ENCODE data around the gene KLHDC3.
"Not testable (repeated sequence)": the region's sequence is repeated elsewhere in the genome, so short reads cannot be mapped to it uniquely, and the experiment has no call there.

KLHDC3 gene

DNA sequence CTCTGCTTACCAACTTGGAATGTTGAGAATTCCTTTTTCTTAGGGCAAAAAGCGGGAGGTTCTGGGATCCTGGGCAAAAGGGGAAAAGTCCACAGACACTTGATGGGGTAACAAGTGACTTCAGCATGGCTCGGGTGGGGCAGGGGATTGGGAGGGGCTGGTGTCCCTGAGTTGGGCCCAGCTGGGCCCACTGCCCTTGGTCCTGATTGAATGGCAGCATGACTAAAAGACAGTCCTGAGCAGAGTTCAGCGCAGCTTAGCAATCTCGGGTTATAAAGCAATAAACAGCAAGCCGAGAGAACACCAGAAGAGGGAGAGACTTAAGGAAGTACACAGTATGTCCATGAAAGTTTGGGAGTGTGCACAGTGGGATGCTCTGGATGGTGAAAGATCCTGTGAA is 24.1 kb upstream of the KLHDC3 start:
- DNase-seq: no peak

DNA sequence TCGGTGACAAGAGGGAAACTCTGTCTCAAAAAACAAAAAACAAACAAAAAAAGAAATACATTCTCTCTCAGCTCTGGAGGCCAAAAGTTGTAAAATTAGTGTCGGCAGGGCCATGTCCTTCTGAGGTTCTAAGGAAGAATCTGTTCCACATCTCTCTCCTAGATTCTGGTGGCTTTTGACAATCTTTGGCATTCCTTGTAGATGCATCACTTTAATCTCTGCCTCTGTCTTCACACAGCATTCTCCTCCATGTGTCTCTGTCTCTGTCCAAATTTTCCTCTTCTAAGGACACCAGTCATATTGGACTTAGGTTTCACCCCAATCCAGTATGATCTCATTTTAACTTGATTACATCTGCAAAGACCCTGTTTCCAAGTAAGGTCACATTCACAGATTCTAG is 20.6 kb upstream of the KLHDC3 start:
- DNase-seq: no peak

GRCh38 chr6:42996513-42996912 is 17.5 kb upstream of the KLHDC3 start:
- DNase-seq: no peak

- not testable (repeated sequence) for DNase-seq
Observed at GRCh38 chr6:42998205-42998604, 15.8 kb upstream of the KLHDC3 start.

- DNase-seq: no peak
Observed at GRCh38 chr6:43001843-43002242, 12.2 kb upstream of the KLHDC3 start.

DNA sequence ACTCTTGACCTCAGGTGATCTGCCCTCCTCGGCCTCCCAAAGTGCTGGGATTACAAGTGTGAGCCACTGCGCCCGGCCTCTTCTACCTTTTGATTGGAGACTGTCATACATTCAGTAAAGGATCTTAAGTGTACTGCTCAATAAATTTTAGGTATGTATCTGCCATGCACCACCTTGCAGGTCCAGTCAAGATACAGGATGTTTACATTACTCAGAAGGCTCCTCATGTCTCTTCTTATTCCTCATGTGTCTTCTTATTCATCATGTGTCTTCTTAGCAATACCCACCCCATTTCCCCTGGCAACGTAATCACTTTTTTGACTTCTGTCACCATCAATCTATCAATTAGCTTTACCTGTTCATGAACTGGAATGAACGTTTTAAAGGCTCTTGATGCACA is 8.2 kb upstream of the KLHDC3 start:
- no peak for DNase-seq

DNA sequence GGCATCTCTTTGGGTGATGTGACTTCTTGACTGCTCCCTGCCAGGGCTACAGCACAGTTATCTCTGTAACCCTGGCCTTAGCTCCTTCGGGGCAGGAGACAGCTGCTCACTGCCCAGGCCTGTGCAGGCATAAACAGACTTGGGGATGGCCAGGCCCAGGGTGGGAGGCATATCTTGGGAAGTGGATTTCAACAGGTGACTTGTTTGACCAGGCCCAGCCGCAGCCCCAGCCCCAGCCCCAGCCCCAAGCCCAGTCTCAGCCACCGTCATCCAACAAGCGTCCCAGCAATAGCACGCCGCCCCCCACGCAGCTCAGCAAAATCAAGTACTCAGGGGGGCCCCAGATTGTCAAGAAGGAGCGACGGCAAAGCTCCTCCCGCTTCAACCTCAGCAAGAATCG is 7.8 kb upstream of the KLHDC3 start:
- no peak for DNase-seq

GRCh38 chr6:43007126-43007525 is 6.9 kb upstream of the KLHDC3 start:
- DNase-seq: no peak

GRCh38 chr6:43009124-43009523 is 4.9 kb upstream of the KLHDC3 start:
- peak; percentile 27 for DNase-seq

GRCh38 chr6:43011207-43011606 is 2.8 kb upstream of the KLHDC3 start:
- no peak for DNase-seq

- DNase-seq: no peak
Observed at GRCh38 chr6:43012364-43012763, 1.7 kb upstream of the KLHDC3 start.

- DNase-seq: peak; percentile 7
Observed at GRCh38 chr6:43013097-43013842, 779 bp upstream of the KLHDC3 start.

DNA sequence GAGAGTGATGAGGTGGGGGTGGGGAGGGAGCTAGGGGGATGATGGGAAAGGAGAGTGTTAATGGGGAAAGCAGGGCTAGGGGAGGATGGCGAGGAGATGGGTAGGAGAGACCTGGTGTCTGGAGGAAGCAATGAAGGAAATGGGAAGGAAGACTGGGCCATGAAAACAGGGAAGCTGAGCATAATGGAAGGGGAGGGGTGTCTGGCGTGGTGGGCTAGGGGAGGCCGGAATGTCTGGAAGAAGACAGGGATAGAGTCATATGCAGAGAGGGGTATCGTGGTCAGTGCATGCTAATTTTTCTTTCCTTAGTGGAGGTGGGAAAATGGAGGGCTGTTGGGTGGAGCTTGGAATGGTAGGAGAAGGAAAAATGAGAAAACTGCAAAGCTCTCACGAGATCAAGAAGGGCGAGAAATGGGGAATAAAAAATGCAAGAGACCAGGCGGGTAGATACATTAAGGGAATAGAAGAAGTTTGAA is 423 bp downstream of the KLHDC3 start:
- DNase-seq: peak; percentile 14

GRCh38 chr6:43016176-43016942 is 2.3 kb downstream of the KLHDC3 start:
- peak; percentile 8 for DNase-seq

GRCh38 chr6:43016943-43017334 is 2.9 kb downstream of the KLHDC3 start:
- DNase-seq: no peak

- DNase-seq: no peak
Observed at GRCh38 chr6:43019152-43019551, 5.1 kb downstream of the KLHDC3 start.

DNA sequence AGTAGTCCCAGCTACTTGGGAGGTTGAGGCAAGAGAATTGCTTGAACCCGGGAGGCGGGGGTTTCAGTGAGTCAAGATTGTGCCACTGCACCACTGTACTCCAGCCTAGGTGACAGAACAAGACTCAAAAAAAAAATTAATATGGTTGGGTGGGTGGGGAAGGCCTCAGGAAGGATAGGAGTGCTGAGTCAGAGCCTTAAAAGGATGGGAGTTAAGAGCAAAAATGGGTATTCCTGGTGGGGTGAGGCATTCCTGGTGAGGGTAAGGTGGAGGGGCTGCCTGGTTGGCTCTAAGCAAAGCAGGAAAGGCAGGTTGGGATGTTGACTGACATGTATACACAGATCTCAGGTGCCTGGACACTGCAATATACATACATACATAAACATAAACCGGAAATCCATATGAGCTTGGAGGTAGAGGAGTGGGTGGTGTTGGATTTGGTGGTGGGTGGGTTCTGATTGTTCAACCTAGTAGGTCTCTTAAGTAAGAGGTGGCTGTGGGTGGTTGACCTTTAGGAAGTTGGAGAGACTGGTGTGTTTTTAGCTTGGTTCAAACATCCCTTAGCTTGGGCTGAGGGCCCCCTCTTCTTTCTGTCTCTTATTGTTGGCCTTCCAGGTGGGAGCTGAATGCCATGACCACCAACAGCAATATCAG is 6.1 kb downstream of the KLHDC3 start:
- no peak for DNase-seq

GRCh38 chr6:43020847-43021246 is 6.8 kb downstream of the KLHDC3 start:
- no peak for DNase-seq

DNA sequence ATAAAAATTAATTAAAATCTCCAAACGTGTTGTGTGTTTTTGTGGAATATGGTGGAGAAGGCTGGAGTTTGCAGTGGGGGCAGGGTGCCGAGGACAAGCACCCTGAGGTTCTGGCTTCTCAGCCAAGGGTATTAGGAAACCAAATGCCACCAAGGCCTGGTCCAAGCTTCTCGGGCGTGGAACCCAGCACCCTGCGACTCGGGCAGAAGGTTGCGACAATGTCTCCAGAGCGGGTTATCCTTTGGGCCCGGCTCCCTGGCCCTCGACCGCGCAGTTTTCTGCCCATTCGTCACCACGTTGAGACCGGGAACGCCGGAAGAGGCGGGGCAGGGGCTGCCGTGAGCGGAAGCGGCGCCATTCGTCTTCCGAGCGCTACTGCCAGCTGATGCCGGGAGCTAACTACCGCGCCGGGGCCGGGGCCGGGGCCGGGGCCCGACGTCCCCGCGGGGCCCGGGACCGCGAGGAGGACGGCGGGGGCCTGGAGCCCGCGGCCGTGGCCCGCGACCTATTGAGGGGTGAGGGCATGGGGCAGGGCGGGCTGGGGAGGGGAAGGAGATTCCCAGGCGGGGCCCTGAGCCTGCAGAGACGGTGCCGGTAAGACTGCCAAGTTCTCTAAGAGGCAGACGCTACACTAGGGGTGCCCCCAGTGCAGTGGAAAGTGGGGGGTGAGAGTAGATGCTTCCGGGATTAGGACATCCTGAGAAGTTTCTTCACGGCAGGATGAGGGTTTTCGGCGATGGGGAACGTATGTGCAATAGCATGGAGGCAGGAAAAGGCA is 7.4 kb downstream of the KLHDC3 start, which contains the start of gene RRP36:
Gene RRP36, plus strand, starts transcription at position 354 of the 778 bp plus-strand sequence. Its CDS starts 32 bp downstream, at position 386.
- peak; percentile 84 for DNase-seq

DNA sequence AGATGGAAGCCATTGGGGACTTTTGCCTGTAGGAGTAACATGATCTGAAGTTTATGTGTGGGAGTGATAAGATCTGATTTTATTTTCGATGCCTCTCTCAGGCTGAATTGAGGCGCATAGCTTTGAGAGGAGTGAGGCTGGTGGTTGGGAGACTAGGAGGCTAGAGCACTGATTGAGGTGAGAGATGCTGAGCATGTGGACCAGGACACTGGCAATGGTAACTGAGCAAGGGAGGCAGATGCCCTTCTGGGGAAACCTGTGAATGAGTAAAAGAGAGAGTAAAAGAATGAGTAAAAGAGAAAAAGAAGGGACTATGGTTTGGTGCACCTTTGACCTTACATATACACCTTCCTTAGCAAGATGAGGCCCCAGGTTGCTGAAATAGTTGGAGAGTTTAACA is 10.4 kb downstream of the KLHDC3 start:
- no peak for DNase-seq

DNA sequence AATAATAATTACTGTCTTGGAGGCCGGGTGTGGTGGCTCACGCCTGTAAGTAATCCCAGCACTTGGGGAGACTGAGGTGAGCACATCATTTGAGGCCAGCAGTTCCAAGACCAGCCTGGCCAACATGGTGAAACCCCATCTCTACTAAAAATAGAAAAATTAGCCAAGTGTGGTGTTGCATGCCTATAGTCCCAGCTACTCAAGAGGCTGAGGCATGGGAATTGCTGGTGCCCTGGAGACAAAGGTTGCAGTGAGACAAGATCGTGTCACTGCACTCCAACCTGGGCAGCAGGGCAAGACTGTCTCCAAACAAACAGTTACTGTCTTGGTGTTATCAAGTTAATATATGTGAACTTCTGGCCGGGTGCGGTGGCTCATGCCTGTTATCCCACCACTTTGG is 12.3 kb downstream of the KLHDC3 start:
- DNase-seq: no peak

DNA sequence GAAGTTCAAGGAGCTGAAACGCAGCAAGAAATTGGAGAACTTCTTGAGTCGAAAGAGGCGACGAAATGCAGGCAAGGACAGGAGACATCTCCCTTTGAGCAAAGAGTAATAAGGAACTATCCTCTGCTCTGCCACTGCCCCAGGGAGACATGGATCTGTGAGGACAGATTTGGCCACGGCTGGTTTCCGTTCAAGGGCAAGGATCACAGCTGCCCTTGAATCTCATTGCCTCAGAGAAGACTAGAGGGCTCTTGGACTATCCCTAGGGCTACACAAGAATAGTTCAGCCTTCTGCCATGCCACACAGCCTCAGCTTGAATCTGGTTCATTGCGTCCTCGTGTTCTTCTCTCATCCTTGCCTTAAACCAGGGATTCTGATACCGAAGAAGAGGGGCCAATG is 15.1 kb downstream of the KLHDC3 start:
- DNase-seq: no peak

- no peak for DNase-seq
Observed at GRCh38 chr6:43032326-43032725, 18.3 kb downstream of the KLHDC3 start.

All from suppressor macrophage treated with lipopolysaccharide for 4 hours (primary cell).